HepG2 (cell line): ENCODE measurements around the gene GPATCH2.

ENCODE experiments used
- STAG1 ChIP-seq: sonication (generic); formaldehyde crosslinking; IDR thresholded peaks from 2 replicates; pipeline ENCODE4 v1.4.0; 2020; ENCODE audit warnings: missing genetic modification reagents
- TEF ChIP-seq: sonication (generic); formaldehyde crosslinking; IDR thresholded peaks from 2 replicates; pipeline ENCODE4 v1.5.0; 2020; ENCODE audit warnings: missing genetic modification reagents

GRCh38 chr1:217506878-217507277 lies 124.0 kb downstream of the GPATCH2 start:
- TF ChIP-seq STAG1 = no peak
- TF ChIP-seq TEF (CRISPR knock-in tag) = no peak
